HCT116 (cell line): ENCODE results near the gene FRMPD4. TPM values are rescaled to one million over a fixed set of nuclear protein-coding genes. Genes with fewer than 3 reads are reported as not detected.

Experiments used
- ATAC-seq: fragments of 200-7000 bp; cut with Tn5 transposase; 2 replicates; pipeline ENCODE4 v1.9.1; 2020; ENCODE audit warnings: mild to moderate bottlenecking, moderate library complexity
- BruUV-seq: library from RNA; stranded (reverse); fragments of 400-500 nt; replicated peaks from 2 replicates; lab custom pipeline; 2021; lab: Mats Ljungman, UMichigan
- CTCF ChIA-PET: fragments of 300-600 bp; sonication (Branson Sonifier 250); formaldehyde crosslinking; loops from one replicate; lab custom pipeline; 2021; ENCODE audit warnings: antibody characterized with exemption; lab: Charles Lee
- POLR2A ChIA-PET: fragments of 300-600, 350-600 bp; sonication (Branson Sonifier 250); formaldehyde crosslinking; loops from one replicate; lab custom pipeline; 2021; ENCODE audit warnings: antibody characterized with exemption; lab: Charles Lee
- RAD21 ChIA-PET, 2 experiments: fragments of 300-600 bp; sonication (Branson Sonifier 250); formaldehyde crosslinking; loops; one replicate each; lab custom pipeline; 2023; ENCODE audit warnings: low total read pairs in 2 of 2; ENCODE audit not compliant: uncharacterized antibody in 2 of 2, unreplicated experiment in 2 of 2, low non-redundant PET in 1 of 2; lab: Charles Lee
- DNase-seq: peaks from one replicate; pipeline ENCODE4 v3.0.0-alpha.2; 2010; ENCODE audit warnings: low read depth, low spot score
- H2AFZ ChIP-seq: fragments of 200-600 bp; shearing (Covaris generic), sonication (generic); 2 replicates; pipeline ENCODE4 v1.6.1; 2017; ENCODE audit warnings: low read depth, mixed run types, mixed read lengths, antibody characterized with exemption, low read length; ENCODE audit not compliant: poor library complexity, severe bottlenecking
- H3K27ac ChIP-seq: 2 replicates; pipeline ENCODE4 v1.5.1; 2012; ENCODE audit warnings: low read depth, low read length
- H3K27me3 ChIP-seq: fragments of 200-600 bp; sonication (generic); 2 replicates; pipeline ENCODE4 v1.6.1; 2016; ENCODE audit warnings: mixed run types, low read length, mixed read lengths; ENCODE audit not compliant: insufficient read depth
- H3K36me3 ChIP-seq, 2 experiments: fragments of 200-500 bp in 1 of 2; fragments of 200-600 bp in 1 of 2; sonication (Bioruptor generic) in 1 of 2; sonication (generic) in 1 of 2; 2 replicates each; pipeline versions ENCODE4 v1.5.1 to v1.6.1; 2014 to 2016; ENCODE audit warnings: low read length in 2 of 2, inconsistent platforms in 1 of 2, mixed read lengths in 1 of 2, mixed run types in 1 of 2; ENCODE audit not compliant: insufficient read depth in 2 of 2, control insufficient read depth in 1 of 2
- H3K4me1 ChIP-seq, 2 experiments: fragments of 200-600 bp in 1 of 2; sonication (generic) in 1 of 2; 2 replicates each; pipeline versions ENCODE4 v1.5.1 to v1.6.1; 2012 to 2017; ENCODE audit warnings: low read length in 2 of 2, inconsistent platforms in 1 of 2, mild to moderate bottlenecking in 1 of 2, mixed read lengths in 1 of 2, mixed run types in 1 of 2, moderate library complexity in 1 of 2; ENCODE audit not compliant: insufficient read depth in 2 of 2, control insufficient read depth in 1 of 2
- H3K4me2 ChIP-seq: fragments of 200-600 bp; sonication (generic); 2 replicates; pipeline ENCODE4 v1.6.1; 2017; ENCODE audit warnings: mixed run types, low read length, mixed read lengths
- H3K4me3 ChIP-seq, 2 experiments: fragments of 200-600 bp in 1 of 2; sonication (generic) in 1 of 2; replicated peaks in 1 of 2; 2 replicates each; pipeline ENCODE4 v1.5.1; 2011 to 2016; ENCODE audit warnings: low read length in 2 of 2, control low read depth in 1 of 2, low read depth in 1 of 2, mild to moderate bottlenecking in 1 of 2, mixed read lengths in 1 of 2, mixed run types in 1 of 2
- H3K79me2 ChIP-seq: fragments of 200-600 bp; sonication (generic); 2 replicates; pipeline ENCODE4 v1.6.1; 2017; ENCODE audit warnings: mild to moderate bottlenecking, mixed run types, low read length, moderate library complexity, mixed read lengths; ENCODE audit not compliant: insufficient read depth
- H3K9ac ChIP-seq: fragments of 200-600 bp; sonication (generic); 2 replicates; pipeline ENCODE4 v1.6.1; 2016; ENCODE audit warnings: low read length, mixed read lengths
- H3K9me2 ChIP-seq: fragments of 200-600 bp; sonication (generic), shearing (Covaris generic); 2 replicates; pipeline ENCODE4 v1.6.1; 2017; ENCODE audit warnings: mixed run types, mild to moderate bottlenecking, moderate library complexity; ENCODE audit not compliant: insufficient read depth
- H3K9me3 ChIP-seq, 2 experiments: fragments of 200-500 bp in 1 of 2; fragments of 200-600 bp in 1 of 2; sonication (Bioruptor generic) in 1 of 2; sonication (generic) in 1 of 2; 2 replicates each; pipeline ENCODE4 v1.6.1; 2014 to 2017; ENCODE audit warnings: low read length in 2 of 2, mixed read lengths in 2 of 2, inconsistent platforms in 1 of 2, low read depth in 1 of 2, mild to moderate bottlenecking in 1 of 2, mixed run types in 1 of 2, moderate library complexity in 1 of 2; ENCODE audit not compliant: control insufficient read depth in 1 of 2, insufficient read depth in 1 of 2
- H4K20me1 ChIP-seq: fragments of 200-600 bp; sonication (generic), shearing (Covaris generic); 2 replicates; pipeline ENCODE4 v1.6.1; 2017; ENCODE audit warnings: mixed run types, mild to moderate bottlenecking, moderate library complexity; ENCODE audit not compliant: insufficient read depth
- ELF1 ChIP-seq: IDR thresholded peaks from 2 replicates; pipeline ENCODE4 v1.6.1; 2012; ENCODE audit warnings: low read depth, borderline replicate concordance
- EZH2phosphoT487 ChIP-seq: fragments of 200-600 bp; IDR thresholded peaks from 2 replicates; pipeline ENCODE4 v1.6.1; 2018; ENCODE audit warnings: antibody characterized with exemption, borderline replicate concordance
- POLR2AphosphoS5 ChIP-seq: IDR thresholded peaks from 2 replicates; pipeline ENCODE4 v1.6.1; 2011; ENCODE audit warnings: mild to moderate bottlenecking, low read depth, low read length, moderate library complexity
- SP1 ChIP-seq: IDR thresholded peaks from 2 replicates; pipeline ENCODE4 v1.6.1; 2012; ENCODE audit warnings: low read depth
- ZNF274 ChIP-seq: fragments of 200-500 bp; sonication (Bioruptor generic); IDR thresholded peaks from 2 replicates; pipeline ENCODE4 v1.6.1; 2014; ENCODE audit warnings: mild to moderate bottlenecking, low read depth, low read length, inconsistent platforms
- intact Hi-C: fragments of 100-400 bp; cut with micrococcal nuclease; formaldehyde crosslinking; loops from 2 replicates; pipeline ENCODE4 v1.10.0; 2022
- total RNA-seq: library from RNA; stranded (reverse); gene quantifications from one replicate; pipeline ENCODE4 v1.2.1, GENCODE V29; 2021; ENCODE audit not compliant: unreplicated experiment
- TF ChIP-seq, protein P1 (sequence below): IDR thresholded peaks from 2 replicates; pipeline ENCODE4 v1.6.1; 2011; ENCODE audit warnings: mild to moderate bottlenecking, low read length, moderate library complexity; ENCODE audit not compliant: insufficient replicate concordance; ENCODE audit errors: extremely low read depth
- TF ChIP-seq, protein P2 (sequence below): IDR thresholded peaks from 2 replicates; pipeline ENCODE4 v1.6.1; 2012

FRMPD4 gene
- total RNA-seq, 1 experiment from 2014 or later: not detected

DNA sequence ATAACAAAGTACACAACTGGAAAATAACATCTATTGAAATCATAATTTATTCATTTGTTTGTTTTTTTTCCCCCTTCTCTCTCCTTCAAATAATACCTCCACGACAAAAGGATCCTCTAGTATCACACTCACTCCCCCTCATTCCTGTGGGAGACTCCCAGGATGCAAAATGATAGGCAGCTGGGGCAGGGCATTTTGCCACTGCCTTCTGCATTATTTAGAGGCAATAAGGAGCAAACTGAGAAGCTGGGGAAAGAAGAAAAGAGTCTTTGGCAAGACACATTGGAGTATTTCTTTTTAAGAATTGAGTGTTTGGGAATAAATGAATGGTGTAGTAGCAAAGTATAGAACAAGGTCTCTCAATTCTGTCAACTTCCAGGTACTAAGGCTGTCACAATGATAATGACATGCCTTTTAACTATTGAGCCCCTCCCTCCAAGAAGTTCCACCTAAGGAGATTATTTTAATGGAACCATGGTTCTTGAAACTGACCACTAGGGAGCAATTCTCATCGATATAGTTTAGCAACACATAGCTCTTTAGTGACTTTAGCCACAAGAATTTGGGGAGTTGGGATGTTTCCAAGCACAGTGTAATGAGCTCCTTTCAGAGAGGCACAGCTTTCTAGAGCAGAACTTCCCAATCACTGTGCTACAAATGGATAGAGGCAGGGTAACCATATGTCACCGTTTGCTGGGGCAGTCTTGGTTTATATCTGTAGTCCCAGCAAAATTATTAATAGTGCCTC lies 303.3 kb downstream of the FRMPD4 start:
- TF ChIP-seq, protein P1, sequence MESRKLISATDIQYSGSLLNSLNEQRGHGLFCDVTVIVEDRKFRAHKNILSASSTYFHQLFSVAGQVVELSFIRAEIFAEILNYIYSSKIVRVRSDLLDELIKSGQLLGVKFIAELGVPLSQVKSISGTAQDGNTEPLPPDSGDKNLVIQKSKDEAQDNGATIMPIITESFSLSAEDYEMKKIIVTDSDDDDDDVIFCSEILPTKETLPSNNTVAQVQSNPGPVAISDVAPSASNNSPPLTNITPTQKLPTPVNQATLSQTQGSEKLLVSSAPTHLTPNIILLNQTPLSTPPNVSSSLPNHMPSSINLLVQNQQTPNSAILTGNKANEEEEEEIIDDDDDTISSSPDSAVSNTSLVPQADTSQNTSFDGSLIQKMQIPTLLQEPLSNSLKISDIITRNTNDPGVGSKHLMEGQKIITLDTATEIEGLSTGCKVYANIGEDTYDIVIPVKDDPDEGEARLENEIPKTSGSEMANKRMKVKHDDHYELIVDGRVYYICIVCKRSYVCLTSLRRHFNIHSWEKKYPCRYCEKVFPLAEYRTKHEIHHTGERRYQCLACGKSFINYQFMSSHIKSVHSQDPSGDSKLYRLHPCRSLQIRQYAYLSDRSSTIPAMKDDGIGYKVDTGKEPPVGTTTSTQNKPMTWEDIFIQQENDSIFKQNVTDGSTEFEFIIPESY: no peak
- TF ChIP-seq SP1 (no peak), ELF1 (no peak), EZH2phosphoT487 (no peak), ZNF274 (no peak), POLR2AphosphoS5 (no peak)
- TF ChIP-seq, protein P2, sequence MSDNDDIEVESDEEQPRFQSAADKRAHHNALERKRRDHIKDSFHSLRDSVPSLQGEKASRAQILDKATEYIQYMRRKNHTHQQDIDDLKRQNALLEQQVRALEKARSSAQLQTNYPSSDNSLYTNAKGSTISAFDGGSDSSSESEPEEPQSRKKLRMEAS: no peak
- no peak for ATAC-seq
- POLR2A ChIA-PET: no interaction called here
- BruUV-seq: no TSS peak
- RAD21 ChIA-PET: no interaction called here
- intact Hi-C loops: no loop called here
- CTCF ChIA-PET: no interaction called here
- H3K4me3 ChIP-seq: no peak overlapping the region
- no peaks in the 10 kb centered on the region for H3K4me1 ChIP-seq
- H3K9ac ChIP-seq: no peak overlapping the region
- H2AFZ ChIP-seq: no peak overlapping the region
- H3K27me3 ChIP-seq: no peaks in the 10 kb centered on the region
- H3K9me2 ChIP-seq: no peaks in the 10 kb centered on the region
- no peak overlapping the region for H3K27ac ChIP-seq
- H3K4me2 ChIP-seq: no peak overlapping the region
- no peaks in the 10 kb centered on the region for H3K79me2 ChIP-seq
- H3K9me3 ChIP-seq: no peaks in the 10 kb centered on the region
- no peaks in the 10 kb centered on the region for H4K20me1 ChIP-seq
- H3K36me3 ChIP-seq: no peaks in the 10 kb centered on the region
- no peak for DNase-seq
